ENCODE results near the gene KIF3B.
A peak's percentile ranks its signal among the peaks of the same experiment; 100 is the strongest.

KIF3B gene

DNA sequence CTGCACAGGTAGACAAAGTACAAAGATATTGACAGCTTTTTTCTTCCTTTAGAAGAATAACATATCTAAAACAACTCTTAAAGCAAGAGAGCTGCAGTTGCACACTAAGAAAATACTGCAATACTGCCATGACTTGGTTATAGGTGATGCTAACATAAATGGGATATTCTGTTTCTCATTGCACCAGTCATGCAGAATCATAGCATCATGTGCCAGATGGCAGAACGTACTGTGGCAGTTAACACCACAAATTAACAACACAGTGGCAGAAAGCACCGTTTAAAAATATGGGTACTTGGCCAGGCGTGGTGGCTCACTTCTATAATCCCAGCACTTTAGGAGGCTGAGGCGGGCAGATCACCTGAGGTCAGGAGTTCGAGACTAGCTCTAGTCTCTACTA, 88.1 kb downstream of the KIF3B start:
- H3K27ac ChIP-seq (ENCODE audit: low read depth, low read length, poor library complexity, severe bottlenecking) = peak overlapping the region; percentile 90
- H4K20me1 ChIP-seq (ENCODE audit: insufficient read depth, low read length) = no peaks in the 10 kb centered on the region
- peaks cover 50% of the 10 kb centered on the region for H3K36me3 ChIP-seq (ENCODE audit: insufficient read depth, low read length)
- H3K27me3 ChIP-seq (ENCODE audit: insufficient read depth, low read length) = no peaks in the 10 kb centered on the region
- H3K9me2 ChIP-seq (ENCODE audit: low read depth, low read length) = no peaks in the 10 kb centered on the region
- peak overlapping the region; percentile 86 for H3K4me2 ChIP-seq (ENCODE audit: low read length)
- no peaks in the 10 kb centered on the region for H3K9me3 ChIP-seq (ENCODE audit: low read length)
- H3K79me2 ChIP-seq (ENCODE audit: insufficient read depth, low read length) = peaks cover 98% of the 10 kb centered on the region
- no peak overlapping the region for H3K9ac ChIP-seq (ENCODE audit: low read length)
- H3F3A ChIP-seq (ENCODE audit: insufficient read depth, low read length) = 0 out of 2 replicates have a peak, but pooled peaks cover 4% of the 10 kb centered on the region
- no peak overlapping the region for H2AFZ ChIP-seq (ENCODE audit: low read length)
- H3K4me3 ChIP-seq (ENCODE audit: low read depth, low read length, poor library complexity, severe bottlenecking) = peak overlapping the region; percentile 24
- no peak for TF ChIP-seq EZH2 (IDR thresholded peaks at IDR 0.05; ENCODE audit: borderline replicate concordance, low read length)
- TF ChIP-seq, protein P1, sequence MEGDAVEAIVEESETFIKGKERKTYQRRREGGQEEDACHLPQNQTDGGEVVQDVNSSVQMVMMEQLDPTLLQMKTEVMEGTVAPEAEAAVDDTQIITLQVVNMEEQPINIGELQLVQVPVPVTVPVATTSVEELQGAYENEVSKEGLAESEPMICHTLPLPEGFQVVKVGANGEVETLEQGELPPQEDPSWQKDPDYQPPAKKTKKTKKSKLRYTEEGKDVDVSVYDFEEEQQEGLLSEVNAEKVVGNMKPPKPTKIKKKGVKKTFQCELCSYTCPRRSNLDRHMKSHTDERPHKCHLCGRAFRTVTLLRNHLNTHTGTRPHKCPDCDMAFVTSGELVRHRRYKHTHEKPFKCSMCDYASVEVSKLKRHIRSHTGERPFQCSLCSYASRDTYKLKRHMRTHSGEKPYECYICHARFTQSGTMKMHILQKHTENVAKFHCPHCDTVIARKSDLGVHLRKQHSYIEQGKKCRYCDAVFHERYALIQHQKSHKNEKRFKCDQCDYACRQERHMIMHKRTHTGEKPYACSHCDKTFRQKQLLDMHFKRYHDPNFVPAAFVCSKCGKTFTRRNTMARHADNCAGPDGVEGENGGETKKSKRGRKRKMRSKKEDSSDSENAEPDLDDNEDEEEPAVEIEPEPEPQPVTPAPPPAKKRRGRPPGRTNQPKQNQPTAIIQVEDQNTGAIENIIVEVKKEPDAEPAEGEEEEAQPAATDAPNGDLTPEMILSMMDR (IDR thresholded peaks at IDR 0.05; ENCODE audit: low read length) = no peak
- peaks cover 88% of the 10 kb centered on the region for H3K4me1 ChIP-seq (ENCODE audit: insufficient read depth, low read length, severe bottlenecking)

DNA sequence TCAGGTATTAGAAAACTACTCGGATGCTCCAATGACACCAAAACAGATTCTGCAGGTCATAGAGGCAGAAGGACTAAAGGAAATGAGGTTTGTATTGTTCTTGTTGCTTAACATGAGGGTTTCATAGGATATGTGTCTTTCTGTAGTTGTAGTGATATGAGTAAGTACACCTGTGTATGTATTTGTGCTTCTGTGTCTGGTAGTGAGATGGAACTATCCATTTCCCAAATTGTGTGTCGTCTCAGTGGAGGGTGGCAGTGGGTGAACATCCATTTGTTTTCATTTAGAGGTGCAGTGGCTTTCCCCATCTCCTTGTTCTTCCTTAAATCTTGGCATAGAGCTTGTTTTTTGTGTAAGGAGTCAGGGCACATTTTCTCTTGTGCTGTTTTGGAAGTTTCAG, 88.9 kb downstream of the KIF3B start:
- H3K9ac ChIP-seq (ENCODE audit: low read length) = no peak overlapping the region; the same call in 1 of the 2 replicates
- H3K9me2 ChIP-seq (ENCODE audit: low read depth, low read length) = no peaks in the 10 kb centered on the region
- no peak overlapping the region for H2AFZ ChIP-seq (ENCODE audit: low read length)
- H3K4me1 ChIP-seq (ENCODE audit: insufficient read depth, low read length, severe bottlenecking) = peaks cover 81% of the 10 kb centered on the region
- TF ChIP-seq, protein P1 (IDR thresholded peaks at IDR 0.05; ENCODE audit: low read length) = no peak
- TF ChIP-seq EZH2 (IDR thresholded peaks at IDR 0.05; ENCODE audit: borderline replicate concordance, low read length) = no peak
- 0 out of 2 replicates have a peak, but pooled peaks cover 4% of the 10 kb centered on the region for H3F3A ChIP-seq (ENCODE audit: insufficient read depth, low read length)
- H3K79me2 ChIP-seq (ENCODE audit: insufficient read depth, low read length) = peaks cover 98% of the 10 kb centered on the region
- H3K9me3 ChIP-seq (ENCODE audit: low read length) = no peaks in the 10 kb centered on the region
- H3K27me3 ChIP-seq (ENCODE audit: insufficient read depth, low read length) = no peaks in the 10 kb centered on the region
- H3K27ac ChIP-seq (ENCODE audit: low read depth, low read length, poor library complexity, severe bottlenecking) = peak overlapping the region; percentile 90
- H4K20me1 ChIP-seq (ENCODE audit: insufficient read depth, low read length) = no peaks in the 10 kb centered on the region
- peak overlapping the region; percentile 24 for H3K4me3 ChIP-seq (ENCODE audit: low read depth, low read length, poor library complexity, severe bottlenecking)
- peaks cover 52% of the 10 kb centered on the region for H3K36me3 ChIP-seq (ENCODE audit: insufficient read depth, low read length)
- peak overlapping the region; percentile 86 for H3K4me2 ChIP-seq (ENCODE audit: low read length)

GRCh38 chr20:32368323-32368722, 90.9 kb downstream of the KIF3B start:
- Histone ChIP-seq H3K4me2 (ENCODE audit: low read length) (peak overlapping the region; percentile 46; the same call in 1 of the 2 replicates), H3K4me1 (ENCODE audit: insufficient read depth, low read length, severe bottlenecking) (peaks cover 63% of the 10 kb centered on the region), H2AFZ (ENCODE audit: low read length) (no peak overlapping the region), H4K20me1 (ENCODE audit: insufficient read depth, low read length) (0 out of 2 replicates have a peak, but pooled peaks cover 2% of the 10 kb centered on the region), H3K79me2 (ENCODE audit: insufficient read depth, low read length) (peaks cover 93% of the 10 kb centered on the region), H3K9ac (ENCODE audit: low read length) (no peak overlapping the region), H3K4me3 (ENCODE audit: low read depth, low read length, poor library complexity, severe bottlenecking) (no peak overlapping the region), H3K27ac (ENCODE audit: low read depth, low read length, poor library complexity, severe bottlenecking) (peak overlapping the region; percentile 90), H3K27me3 (ENCODE audit: insufficient read depth, low read length) (no peaks in the 10 kb centered on the region), H3F3A (ENCODE audit: insufficient read depth, low read length) (0 out of 2 replicates have a peak, but pooled peaks cover 4% of the 10 kb centered on the region), H3K9me2 (ENCODE audit: low read depth, low read length) (no peaks in the 10 kb centered on the region), H3K9me3 (ENCODE audit: low read length) (no peaks in the 10 kb centered on the region), H3K36me3 (ENCODE audit: insufficient read depth, low read length) (peaks cover 69% of the 10 kb centered on the region)
- TF ChIP-seq EZH2 (IDR thresholded peaks at IDR 0.05; ENCODE audit: borderline replicate concordance, low read length) = no peak
- TF ChIP-seq, protein P1 (IDR thresholded peaks at IDR 0.05; ENCODE audit: low read length) = no peak
